Parathyroid adenoma (tissue), 2 donors: ENCODE results near the gene AGBL1.

Experiments used
- H2AFZ ChIP-seq: fragments of 300-600 bp; sonication (generic); one replicate; pipeline ENCODE4 v1.7.0; 2017; ENCODE audit warnings: antibody characterized with exemption, mild to moderate bottlenecking
- H3K27ac ChIP-seq: fragments of 300-600 bp; sonication (generic); one replicate; pipeline ENCODE4 v1.7.0; 2017
- H3K27me3 ChIP-seq: fragments of 300-600 bp; sonication (generic); one replicate; pipeline ENCODE4 v1.7.0; 2017; ENCODE audit warnings: low read length; ENCODE audit not compliant: control insufficient read depth, insufficient read depth
- H3K36me3 ChIP-seq: fragments of 300-600 bp; sonication (generic); one replicate; pipeline ENCODE4 v1.7.0; 2017; ENCODE audit warnings: low read length; ENCODE audit not compliant: control insufficient read depth, insufficient read depth
- H3K4me1 ChIP-seq: fragments of 300-600 bp; sonication (generic); one replicate; pipeline ENCODE4 v1.7.0; 2017; ENCODE audit warnings: control low read depth
- H3K4me2 ChIP-seq: fragments of 300-600 bp; sonication (generic); one replicate; pipeline ENCODE4 v1.7.0; 2017; ENCODE audit warnings: low read length
- H3K4me3 ChIP-seq: fragments of 300-600 bp; sonication (generic); one replicate; pipeline ENCODE4 v1.7.0; 2017; ENCODE audit warnings: low read depth, low read length
- H3K79me2 ChIP-seq: fragments of 300-600 bp; sonication (generic); one replicate; pipeline ENCODE4 v1.7.0; 2017; ENCODE audit warnings: control low read depth
- H3K9ac ChIP-seq: fragments of 300-600 bp; sonication (generic); one replicate; pipeline ENCODE4 v1.7.0; 2017; ENCODE audit warnings: mild to moderate bottlenecking
- H3K9me3 ChIP-seq: fragments of 300-600 bp; sonication (generic); one replicate; pipeline ENCODE4 v1.7.0; 2017; ENCODE audit warnings: low read length; ENCODE audit not compliant: control insufficient read depth
- CTCF ChIP-seq: fragments of 300-600 bp; sonication (generic); IDR thresholded peaks from one replicate; pipeline ENCODE4 v1.7.0; 2017; ENCODE audit warnings: antibody characterized with exemption, mild to moderate bottlenecking
- donor health status: primary hyperparathyroidism.

Gene AGBL1

GRCh38 chr15:86756688-86757087 is 677.0 kb downstream of the AGBL1 start:
- no peaks in the 10 kb centered on the region for H3K27me3 ChIP-seq
- no peak overlapping the region for H3K4me3 ChIP-seq
- no peaks in the 10 kb centered on the region for H3K9me3 ChIP-seq
- H3K4me1 ChIP-seq, result no peaks in the 10 kb centered on the region
- H3K27ac ChIP-seq, result no peak overlapping the region
- no peaks in the 10 kb centered on the region for H3K36me3 ChIP-seq
- no peaks in the 10 kb centered on the region for H3K79me2 ChIP-seq
- TF ChIP-seq CTCF, result no peak
- H2AFZ ChIP-seq, result no peak overlapping the region
- no peak overlapping the region for H3K4me2 ChIP-seq
- H3K9ac ChIP-seq, result no peak overlapping the region

- Histone ChIP-seq H3K27me3 (no peaks in the 10 kb centered on the region), H3K79me2 (no peaks in the 10 kb centered on the region), H3K4me2 (no peak overlapping the region), H3K9ac (no peak overlapping the region), H3K4me1 (no peaks in the 10 kb centered on the region), H2AFZ (no peak overlapping the region), H3K9me3 (no peaks in the 10 kb centered on the region), H3K27ac (no peak overlapping the region), H3K36me3 (no peaks in the 10 kb centered on the region), H3K4me3 (no peak overlapping the region)
- TF ChIP-seq CTCF, result no peak
These were observed 680.3 kb downstream of the AGBL1 start for GRCh38 chr15:86759800-86760523.

GRCh38 chr15:86762874-86763273 is 683.2 kb downstream of the AGBL1 start:
- TF ChIP-seq CTCF, result no peak
- no peak overlapping the region for H2AFZ ChIP-seq
- H3K36me3 ChIP-seq, result no peaks in the 10 kb centered on the region
- H3K9me3 ChIP-seq, result no peaks in the 10 kb centered on the region
- no peak overlapping the region for H3K4me2 ChIP-seq
- no peak overlapping the region for H3K9ac ChIP-seq
- H3K27ac ChIP-seq, result no peak overlapping the region
- no peaks in the 10 kb centered on the region for H3K4me1 ChIP-seq
- no peak overlapping the region for H3K4me3 ChIP-seq
- no peaks in the 10 kb centered on the region for H3K27me3 ChIP-seq
- H3K79me2 ChIP-seq, result no peaks in the 10 kb centered on the region

- Histone ChIP-seq H3K27me3 (no peaks in the 10 kb centered on the region), H3K4me3 (no peak overlapping the region), H3K27ac (no peak overlapping the region), H2AFZ (no peak overlapping the region), H3K9me3 (no peaks in the 10 kb centered on the region), H3K36me3 (no peaks in the 10 kb centered on the region), H3K4me1 (no peaks in the 10 kb centered on the region), H3K9ac (no peak overlapping the region), H3K79me2 (no peaks in the 10 kb centered on the region), H3K4me2 (no peak overlapping the region)
- no peak for TF ChIP-seq CTCF
These were observed 684.4 kb downstream of the AGBL1 start for GRCh38 chr15:86764021-86764420.

GRCh38 chr15:86765281-86765680 is 685.6 kb downstream of the AGBL1 start:
- Histone ChIP-seq H3K27ac (no peak overlapping the region), H3K36me3 (no peaks in the 10 kb centered on the region), H3K9ac (no peak overlapping the region), H3K4me2 (no peak overlapping the region), H2AFZ (no peak overlapping the region), H3K27me3 (no peaks in the 10 kb centered on the region), H3K4me3 (no peak overlapping the region), H3K79me2 (no peaks in the 10 kb centered on the region), H3K9me3 (no peaks in the 10 kb centered on the region), H3K4me1 (no peaks in the 10 kb centered on the region)
- TF ChIP-seq CTCF, result no peak
